Body of pancreas (tissue), 4 donors: ENCODE measurements around the gene CEP95. TPM values are rescaled to one million over a fixed set of nuclear protein-coding genes. Genes with fewer than 3 reads are reported as not detected.

Source experiments
- ATAC-seq: fragments of 150-250 bp; one replicate; pipeline ENCODE4 v1.9.1; 2016
- DNase-seq, 4 donors: peaks; one replicate each; pipeline ENCODE4 v3.0.0-alpha.2; 2019
- H3K27ac ChIP-seq, 4 donors: fragments of 200-600 bp; sonication (generic); 1 replicate in 3 of 4; 2 replicates in 1 of 4; pipeline versions ENCODE4 v1.5.1 to v1.6.1; 2016 to 2019; ENCODE audit warnings: mild to moderate bottlenecking in 1 of 4, mixed read lengths in 1 of 4, moderate library complexity in 1 of 4
- H3K27me3 ChIP-seq, 2 donors: fragments of 200-600 bp; sonication (generic); one replicate each; pipeline ENCODE4 v1.6.0; 2016; ENCODE audit warnings: mild to moderate bottlenecking in 1 of 2
- H3K36me3 ChIP-seq, 2 donors: fragments of 200-600 bp; sonication (generic); replicated peaks in 1 of 2; 2 replicates each; pipeline ENCODE4 v1.5.1; 2016; ENCODE audit warnings: low read depth in 2 of 2; ENCODE audit not compliant: insufficient read depth in 1 of 2
- H3K4me1 ChIP-seq: fragments of 200-600 bp; sonication (generic); one replicate; pipeline ENCODE4 v1.6.0; 2016
- H3K4me3 ChIP-seq, 2 donors: fragments of 200-600 bp; sonication (generic); 1 replicate in 1 of 2; 2 replicates in 1 of 2; pipeline ENCODE4 v1.5.1; 2016 to 2019
- H3K9me3 ChIP-seq, 3 donors: fragments of 200-600 bp; sonication (generic); 1 replicate in 2 of 3; 2 replicates in 1 of 3; pipeline ENCODE4 v1.5.1; 2016
- CTCF ChIP-seq, 7 experiments: fragments of 450-650 bp in 4 of 7; fragments of 200-600 bp in 3 of 7; sonication (generic) in 3 of 7; IDR thresholded peaks; one replicate each; pipeline ENCODE4 v1.5.1; 2016 to 2019; ENCODE audit warnings: antibody characterized with exemption in 7 of 7
- POLR2A ChIP-seq, 3 donors: fragments of 450-650 bp; IDR thresholded peaks; one replicate each; pipeline ENCODE4 v1.6.1; 2016; ENCODE audit warnings: antibody characterized with exemption in 3 of 3, mild to moderate bottlenecking in 2 of 3
- WGBS, 2 donors: methylation state at CpG; one replicate each; pipeline ENCODE4 v1.1.5; 2017; 5-methylcytosine and 5-hydroxymethylcytosine counted together
- intact Hi-C: fragments of 100-400 bp; cut with DNase I; formaldehyde crosslinking; loops from one replicate; pipeline ENCODE4 v1.15.1; 2023
- total RNA-seq, 2 donors: library from RNA; depleted of rRNA; stranded (reverse); fragments of >200 nt; gene quantifications; one replicate each; pipeline ENCODE4 v1.1.0, GENCODE V29; 2016

CEP95 gene
- total RNA-seq, 2 donors from 2014 or later, result 18.5 to 39.7 TPM

GRCh38 chr17:64533784-64534183 is 27.0 kb downstream of the CEP95 start:
- no peak for ATAC-seq
- DNase-seq, result no peak
- Histone ChIP-seq H3K4me1 (no peaks in the 10 kb centered on the region), H3K9me3 (no peaks in the 10 kb centered on the region), H3K27ac (no peak overlapping the region), H3K4me3 (no peak overlapping the region), H3K27me3 (no peaks in the 10 kb centered on the region), H3K36me3 (peaks cover 0 to 61% of the 10 kb centered on the region in 2 donors)
- intact Hi-C loops, result no loop called here
- 91 to 93% methylated on average over 2 of the region's 2 CpGs for WGBS, 2 donors
- TF ChIP-seq POLR2A (IDR thresholded peaks at IDR 0.05), result no peak
- TF ChIP-seq CTCF (IDR thresholded peaks at IDR 0.05), result no peak

DNA sequence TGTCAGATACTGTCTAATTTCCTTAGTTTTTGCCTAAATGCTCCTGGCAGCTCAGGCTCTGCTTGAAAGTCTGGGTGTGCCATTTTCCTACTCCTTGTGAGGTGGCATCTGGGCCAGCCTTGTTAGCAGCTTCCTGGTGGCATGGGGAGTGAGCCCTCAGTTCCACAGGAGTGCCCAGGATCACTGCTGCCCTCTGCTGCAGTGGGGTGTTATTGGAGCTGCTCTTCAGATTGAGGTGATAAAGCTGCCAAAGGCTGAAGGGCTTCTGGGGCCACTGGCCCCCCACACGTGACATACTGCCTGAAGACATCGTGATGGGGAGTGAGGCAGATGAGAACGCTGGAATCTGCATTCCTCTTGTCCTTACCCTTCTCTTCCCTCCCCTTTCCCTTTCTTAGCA is 27.4 kb downstream of the CEP95 start:
- Histone ChIP-seq H3K9me3 (no peaks in the 10 kb centered on the region), H3K4me3 (no peak overlapping the region), H3K27ac (no peak overlapping the region), H3K36me3 (peaks cover 0 to 58% of the 10 kb centered on the region in 2 donors), H3K27me3 (no peaks in the 10 kb centered on the region), H3K4me1 (no peaks in the 10 kb centered on the region)
- DNase-seq (no peak), ATAC-seq (no peak)
- intact Hi-C loops, result no loop called here
- 89 to 92% methylated on average over 3 of the region's 3 CpGs for WGBS, 2 donors
- no peak for TF ChIP-seq POLR2A (IDR thresholded peaks at IDR 0.05)
- no peak for TF ChIP-seq CTCF (IDR thresholded peaks at IDR 0.05)

DNA sequence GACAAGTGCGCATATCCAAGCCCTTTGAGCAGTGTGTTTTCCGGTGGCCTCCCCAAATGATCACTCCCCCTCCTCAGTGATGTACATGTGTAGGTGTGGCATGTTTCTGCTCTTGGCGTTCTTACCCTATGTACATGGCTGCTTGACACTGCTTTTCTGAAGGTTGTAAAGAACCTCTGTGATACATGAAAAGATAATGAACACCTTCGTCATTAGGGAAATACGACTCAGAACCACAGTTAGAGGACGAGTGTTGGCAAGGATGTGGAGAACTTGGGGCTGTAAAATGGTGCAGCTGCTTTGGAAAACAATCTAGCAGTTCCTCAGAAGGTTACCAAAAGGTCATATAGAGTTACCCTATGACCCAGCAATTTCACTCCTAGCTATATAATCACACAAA is 28.6 kb downstream of the CEP95 start:
- WGBS, 2 donors, result 74 to 80% methylated on average over 6 of the region's 6 CpGs
- H3K4me3 ChIP-seq, result no peak overlapping the region
- no peaks in the 10 kb centered on the region for H3K4me1 ChIP-seq
- ATAC-seq (no peak), DNase-seq (no peak)
- H3K9me3 ChIP-seq, result no peaks in the 10 kb centered on the region
- intact Hi-C loops, result no loop called here
- no peak for TF ChIP-seq CTCF (IDR thresholded peaks at IDR 0.05)
- TF ChIP-seq POLR2A (IDR thresholded peaks at IDR 0.05), result no peak
- H3K27me3 ChIP-seq, result no peaks in the 10 kb centered on the region
- H3K27ac ChIP-seq, result no peak overlapping the region
- peaks cover 0 to 47% of the 10 kb centered on the region in 2 donors for H3K36me3 ChIP-seq

- intact Hi-C loops, result no loop called here
- no peak for DNase-seq
- WGBS, 2 donors, result 77 to 88% methylated on average over 2 of the region's 2 CpGs
- Histone ChIP-seq H3K27ac (no peak overlapping the region), H3K9me3 (no peaks in the 10 kb centered on the region), H3K27me3 (no peaks in the 10 kb centered on the region), H3K4me1 (no peaks in the 10 kb centered on the region), H3K4me3 (no peak overlapping the region), H3K36me3 (peaks cover 0 to 42% of the 10 kb centered on the region in 2 donors)
- no peak for ATAC-seq
- TF ChIP-seq CTCF (IDR thresholded peaks at IDR 0.05), result no peak
- no peak for TF ChIP-seq POLR2A (IDR thresholded peaks at IDR 0.05)
These were observed 30.1 kb downstream of the CEP95 start for GRCh38 chr17:64536913-64537312.

GRCh38 chr17:64537488-64537887 is 30.7 kb downstream of the CEP95 start:
- TF ChIP-seq POLR2A (IDR thresholded peaks at IDR 0.05), result no peak
- TF ChIP-seq CTCF (IDR thresholded peaks at IDR 0.05), result no peak
- intact Hi-C loops, result no loop called here
- 67 to 81% methylated on average over 5 of the region's 5 CpGs for whole genome bisulfite sequencing, 2 donors
- no peak for DNase-seq
- ATAC-seq, result no peak
- Histone ChIP-seq H3K4me3 (no peak overlapping the region), H3K27ac (no peak overlapping the region), H3K9me3 (no peaks in the 10 kb centered on the region), H3K27me3 (no peaks in the 10 kb centered on the region), H3K36me3 (peaks cover 0 to 38% of the 10 kb centered on the region in 2 donors), H3K4me1 (no peaks in the 10 kb centered on the region)
